Lung (tissue), 12 donors: ENCODE measurements around the gene CMTR1. TPM values are rescaled to one million over a fixed set of nuclear protein-coding genes. Genes with fewer than 3 reads are reported as not detected.

Source experiments
- ATAC-seq: fragments of 200-7000 bp; cut with Tn5 transposase; one replicate; pipeline ENCODE4 v1.9.1; 2020; ENCODE audit warnings: moderate number of reproducible peaks; ENCODE audit not compliant: insufficient read depth, low FRiP score
- DNase-seq, 3 donors: peaks; one replicate each; pipeline ENCODE4 v3.0.0-alpha.2; 2013 to 2017
- H3K27ac ChIP-seq, 2 donors: one replicate each; pipeline ENCODE4 v1.5.1; 2013; ENCODE audit warnings: mild to moderate bottlenecking in 2 of 2, moderate library complexity in 2 of 2, control low read depth in 1 of 2, inconsistent platforms in 1 of 2, low read depth in 1 of 2, low read length in 1 of 2
- H3K27me3 ChIP-seq, 3 donors: one replicate each; pipeline ENCODE4 v1.5.1; 2013; ENCODE audit warnings: low read length in 2 of 3; ENCODE audit not compliant: control insufficient read depth in 3 of 3, insufficient read depth in 3 of 3
- H3K36me3 ChIP-seq, 4 donors: one replicate each; pipeline ENCODE4 v1.5.1; 2013; ENCODE audit warnings: low read length in 4 of 4, mild to moderate bottlenecking in 1 of 4, moderate library complexity in 1 of 4; ENCODE audit not compliant: control insufficient read depth in 4 of 4, insufficient read depth in 4 of 4
- H3K4me1 ChIP-seq, 5 donors: one replicate each; pipeline ENCODE4 v1.5.1; 2013; ENCODE audit warnings: low read length in 5 of 5, mild to moderate bottlenecking in 2 of 5, moderate library complexity in 1 of 5; ENCODE audit not compliant: control insufficient read depth in 5 of 5, insufficient read depth in 5 of 5
- H3K4me3 ChIP-seq: one replicate; pipeline ENCODE4 v1.5.1; 2013; ENCODE audit warnings: mild to moderate bottlenecking, control low read depth, moderate library complexity
- H3K9ac ChIP-seq, 2 donors: one replicate each; pipeline ENCODE4 v1.5.1; 2013; ENCODE audit warnings: low read length in 2 of 2, control low read depth in 1 of 2; ENCODE audit not compliant: insufficient read depth in 1 of 2
- H3K9me3 ChIP-seq, 4 donors: one replicate each; pipeline ENCODE4 v1.5.1; 2013; ENCODE audit warnings: low read length in 3 of 4, mild to moderate bottlenecking in 1 of 4, moderate library complexity in 1 of 4; ENCODE audit not compliant: control insufficient read depth in 4 of 4, insufficient read depth in 3 of 4
- CTCF ChIP-seq: IDR thresholded peaks from 2 replicates; pipeline ENCODE4 v1.5.1; 2012; ENCODE audit warnings: mild to moderate bottlenecking; ENCODE audit errors: control extremely low read depth, extremely low read depth
- WGBS, 2 donors: extraction: QIAGEN DNeasy Blood & Tissue Kit; methylation state at CpG; one replicate each; pipeline ENCODE4 v1.1.7; 2013; 5-methylcytosine and 5-hydroxymethylcytosine counted together
- polyA plus RNA-seq, 2 donors: library from polyadenylated mRNA; stranded (reverse); fragments of 200-250 nt; gene quantifications; one replicate each; pipeline ENCODE4 v1.2.1, GENCODE V29; 2013
- total RNA-seq, 2 donors: library from RNA; depleted of rRNA in 1 of 2; stranded (reverse); fragments of >200 nt in 1 of 2; gene quantifications; one replicate each; pipeline ENCODE4 v1.2.1, GENCODE V29; 2014 to 2021
- donor health status: control.
- donor health status: control.
- donor health status: Bipolar disorder and iron deficiency.
- donor health status: healthy.
- donor health status: DM: yes; HTN: yes; CAD: no.

Gene CMTR1
- total and polyA plus RNA-seq, 4 donors: 18.8 to 39.3 (median 26.6) TPM

DNA sequence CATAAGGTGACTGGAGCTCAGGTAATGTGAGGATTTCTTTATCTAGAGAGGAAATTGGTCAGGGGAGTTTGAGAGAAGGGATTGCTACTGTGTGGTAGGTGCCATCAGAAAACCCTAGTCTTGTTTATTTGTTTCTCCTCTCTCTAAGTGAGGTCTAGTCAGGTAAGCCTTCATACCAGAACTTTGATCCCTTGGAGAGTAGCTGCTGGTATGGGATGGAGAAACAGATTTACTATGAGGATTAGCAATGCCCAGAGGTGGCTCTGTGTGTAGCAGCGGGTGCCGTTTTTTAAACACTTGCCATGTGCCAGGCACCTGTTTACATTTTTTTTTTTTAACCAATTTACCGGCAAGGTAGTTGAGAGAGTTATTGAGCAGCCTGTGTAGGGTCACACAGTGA, 19.5 kb downstream of the CMTR1 start:
- H3K9me3 ChIP-seq: no peaks in the 10 kb centered on the region
- H3K36me3 ChIP-seq: peaks cover 23 to 54% (median 31%) of the 10 kb centered on the region in 4 donors
- no peaks in the 10 kb centered on the region for H3K4me1 ChIP-seq
- DNase-seq (no peak), ATAC-seq (no peak)
- no peak overlapping the region for H3K4me3 ChIP-seq
- WGBS, 2 donors: 87 to 99% methylated on average over 3 of the region's 3 CpGs
- no peak for TF ChIP-seq CTCF
- H3K27me3 ChIP-seq: no peaks in the 10 kb centered on the region
- H3K27ac ChIP-seq: no peak overlapping the region
- H3K9ac ChIP-seq: no peak overlapping the region

GRCh38 chr6:37454420-37455140, 21.6 kb downstream of the CMTR1 start:
- 76 to 87% methylated on average over 8 of the region's 8 CpGs for WGBS, 2 donors
- no peak for TF ChIP-seq CTCF
- H3K36me3 ChIP-seq: peaks cover 27 to 48% (median 37%) of the 10 kb centered on the region in 4 donors
- H3K9ac ChIP-seq: no peak overlapping the region
- DNase-seq (no peak), ATAC-seq (no peak)
- no peaks in the 10 kb centered on the region for H3K4me1 ChIP-seq
- H3K9me3 ChIP-seq: no peaks in the 10 kb centered on the region
- H3K27ac ChIP-seq: peak overlapping the region in 1 of 2 donors; percentile 1
- no peak overlapping the region for H3K4me3 ChIP-seq
- H3K27me3 ChIP-seq: no peaks in the 10 kb centered on the region

DNA sequence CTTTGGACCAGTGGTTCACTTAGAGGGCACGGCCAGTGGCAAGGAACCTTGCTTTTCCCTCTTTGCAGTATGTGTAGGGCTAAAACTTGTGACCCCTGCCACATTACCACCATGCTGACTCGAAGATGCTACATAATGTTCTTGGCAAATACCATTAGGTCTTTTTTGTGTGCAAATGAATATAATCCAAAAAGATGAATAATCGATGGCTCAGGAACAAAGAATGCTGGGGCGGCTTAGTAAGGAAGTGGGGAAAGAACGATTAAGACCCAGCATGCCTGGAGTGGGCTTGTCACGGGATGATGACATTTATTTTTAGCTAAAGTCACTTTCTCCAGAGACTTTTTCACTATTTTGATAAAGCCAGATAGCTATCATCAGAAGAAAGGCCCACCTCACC, 23.1 kb downstream of the CMTR1 start:
- Histone ChIP-seq H3K9me3 (no peaks in the 10 kb centered on the region), H3K27me3 (no peaks in the 10 kb centered on the region), H3K9ac (no peak overlapping the region), H3K4me1 (no peaks in the 10 kb centered on the region), H3K4me3 (no peak overlapping the region), H3K27ac (no peak overlapping the region), H3K36me3 (peaks cover 27 to 47% (median 42%) of the 10 kb centered on the region in 4 donors)
- no peak for TF ChIP-seq CTCF
- WGBS, 2 donors: 93 to 95% methylated on average over 6 of the region's 6 CpGs
- DNase-seq (no peak), ATAC-seq (no peak)
